Nucleus accumbens (tissue), 56 donors: ENCODE measurements around the gene SLC29A2.
"Not testable (repeated sequence)": the region's sequence is repeated elsewhere in the genome, so short reads cannot be mapped to it uniquely, and the experiment has no call there.

ENCODE experiments used
- DNase-seq, 56 donors: peaks; one replicate each; lab custom pipeline; 2025; lab: John Stamatoyannopoulos, UW

SLC29A2 gene

GRCh38 chr11:66322732-66323427 lies 48.7 kb downstream of the SLC29A2 start:
- no peak for DNase-seq

- no peak for DNase-seq
These were observed 50.0 kb downstream of the SLC29A2 start for GRCh38 chr11:66321606-66322005.

DNA sequence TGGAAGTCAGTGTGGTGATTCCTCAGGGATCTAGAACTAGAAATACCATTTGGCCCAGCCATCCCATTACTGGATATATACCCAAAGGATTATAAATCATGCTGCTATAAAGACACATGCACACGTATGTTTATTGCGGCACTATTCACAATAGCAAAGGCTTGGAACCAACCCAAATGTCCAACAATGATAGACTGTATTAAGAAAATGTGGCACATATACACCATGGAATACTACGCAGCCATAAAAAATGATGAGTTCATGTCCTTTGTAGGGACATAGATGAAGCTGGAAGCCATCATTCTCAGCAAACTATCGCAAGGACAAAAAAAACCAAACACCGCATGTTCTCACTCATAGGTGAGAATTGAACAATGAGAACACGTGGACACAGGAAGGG lies 50.8 kb downstream of the SLC29A2 start:
- DNase-seq: not testable (repeated sequence)

GRCh38 chr11:66320289-66320688 lies 51.3 kb downstream of the SLC29A2 start:
- not testable (repeated sequence) for DNase-seq

DNA sequence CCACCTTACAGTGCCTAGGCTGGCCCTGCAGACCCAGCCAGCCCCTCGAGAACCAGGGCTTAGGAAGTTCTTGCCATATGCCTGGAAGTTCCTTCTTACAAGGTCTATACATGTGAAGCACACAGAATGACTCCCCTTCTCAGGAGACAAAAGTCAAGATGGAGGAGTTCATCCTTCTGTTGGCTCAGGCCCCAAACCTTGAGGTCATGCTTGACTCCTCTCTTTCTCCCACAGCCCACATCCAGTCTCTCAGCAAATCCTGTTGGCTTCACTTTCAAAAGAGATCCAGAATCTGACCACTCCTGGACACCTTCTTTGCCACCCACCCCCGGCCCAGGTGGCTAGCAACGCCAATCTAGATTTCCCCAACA lies 53.0 kb downstream of the SLC29A2 start:
- no peak for DNase-seq

DNA sequence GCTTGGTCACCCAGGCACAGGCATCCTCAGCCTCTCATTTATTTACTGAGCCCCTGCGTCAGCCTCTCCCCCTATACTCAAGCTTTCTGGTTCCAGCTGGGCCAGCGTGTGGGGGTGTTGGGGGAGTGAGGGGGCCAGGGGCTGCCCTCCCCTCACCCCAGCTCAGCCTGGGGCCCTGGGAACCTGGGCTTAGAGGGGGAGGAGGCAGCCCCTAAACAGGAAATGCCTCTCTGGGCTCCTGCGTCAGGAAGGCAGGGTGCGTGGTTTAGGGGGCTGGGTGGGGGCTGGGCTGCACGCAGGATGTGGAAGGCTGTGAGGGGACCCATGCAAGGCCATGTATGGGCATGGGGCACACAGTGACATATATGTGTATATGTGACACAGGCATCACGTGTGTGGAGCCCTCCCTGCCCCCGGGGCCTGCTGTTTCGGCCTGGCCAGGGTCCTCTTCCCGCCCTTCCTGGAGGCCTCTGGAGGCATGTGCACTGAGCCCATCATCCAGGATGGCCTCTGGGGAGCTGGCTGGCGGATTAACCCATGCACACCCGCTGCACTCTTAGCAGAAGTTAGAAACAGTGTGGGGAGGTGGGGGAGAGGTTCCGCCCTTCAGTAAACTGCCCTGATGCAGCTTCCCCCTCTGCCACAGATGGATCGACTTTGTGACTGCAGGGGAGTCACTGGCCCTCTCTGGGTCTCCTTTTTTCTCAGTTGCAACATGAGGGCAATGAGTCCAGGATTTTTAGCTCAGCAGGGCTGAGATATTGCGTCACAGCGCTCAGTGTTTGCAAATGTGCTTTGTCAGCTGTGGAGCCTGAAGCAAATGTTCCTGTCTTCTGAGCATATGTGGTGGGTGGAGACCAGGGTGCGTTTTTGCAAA lies 53.6 kb downstream of the SLC29A2 start:
- peak in 2 of 56 donors; percentile 10 to 13 for DNase-seq

- DNase-seq: peak in 2 of 56 donors; percentile 15 to 22
These were observed 54.2 kb downstream of the SLC29A2 start for GRCh38 chr11:66317322-66317722.

- DNase-seq: peak in 4 of 56 donors; percentile 17 to 45 (median 25)
These were observed 54.7 kb downstream of the SLC29A2 start, which contains the start of gene CD248 for GRCh38 chr11:66316849-66317251. CD248 (minus strand) TSS chr11:66317044; CDS start chr11:66317027, 17 bp downstream.

DNA sequence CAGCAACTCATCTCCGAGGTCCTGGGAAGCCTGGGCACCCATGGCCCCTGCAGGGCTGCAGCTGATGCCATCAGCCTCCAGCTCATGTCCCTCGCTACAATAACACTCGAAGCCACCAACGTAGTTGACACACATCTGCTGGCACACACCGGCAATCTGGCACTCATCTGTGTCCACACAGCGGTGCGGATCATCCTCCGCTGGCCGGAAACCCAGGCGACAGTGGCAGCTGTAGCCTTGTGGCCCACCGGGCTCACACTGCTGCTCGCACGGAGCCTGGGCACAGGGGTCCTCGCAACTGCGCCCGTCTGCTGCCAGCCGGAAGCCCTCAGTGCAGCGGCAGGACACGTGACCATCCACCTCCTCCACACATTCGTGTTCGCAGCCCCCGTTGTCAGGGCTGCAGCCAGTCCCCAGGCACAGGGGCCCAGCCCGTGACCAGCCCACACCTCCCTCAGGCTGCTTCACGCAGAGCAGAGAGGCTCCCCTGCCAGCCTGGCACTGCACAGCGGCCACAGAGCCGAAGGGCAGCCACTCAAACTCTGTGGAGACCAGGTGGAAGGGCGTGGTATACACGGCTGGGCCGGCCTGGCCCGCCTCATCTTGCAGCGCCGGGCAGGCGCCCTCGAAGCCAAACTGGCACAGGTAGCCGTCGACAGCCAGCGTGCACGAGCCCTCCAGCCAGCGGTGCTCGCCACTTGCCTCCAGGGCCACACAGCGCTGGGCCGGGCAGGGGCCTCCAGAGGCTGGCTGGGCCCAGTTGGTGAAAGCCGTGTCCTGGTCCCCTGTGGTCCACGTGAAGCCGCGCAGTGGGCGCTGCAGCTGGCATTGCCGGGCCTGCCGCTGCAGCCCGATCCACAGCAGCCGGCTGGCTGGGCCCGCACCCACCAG lies 55.4 kb downstream of the SLC29A2 start:
- DNase-seq: no peak

GRCh38 chr11:66315498-66315885 lies 56.1 kb downstream of the SLC29A2 start:
- no peak for DNase-seq

DNA sequence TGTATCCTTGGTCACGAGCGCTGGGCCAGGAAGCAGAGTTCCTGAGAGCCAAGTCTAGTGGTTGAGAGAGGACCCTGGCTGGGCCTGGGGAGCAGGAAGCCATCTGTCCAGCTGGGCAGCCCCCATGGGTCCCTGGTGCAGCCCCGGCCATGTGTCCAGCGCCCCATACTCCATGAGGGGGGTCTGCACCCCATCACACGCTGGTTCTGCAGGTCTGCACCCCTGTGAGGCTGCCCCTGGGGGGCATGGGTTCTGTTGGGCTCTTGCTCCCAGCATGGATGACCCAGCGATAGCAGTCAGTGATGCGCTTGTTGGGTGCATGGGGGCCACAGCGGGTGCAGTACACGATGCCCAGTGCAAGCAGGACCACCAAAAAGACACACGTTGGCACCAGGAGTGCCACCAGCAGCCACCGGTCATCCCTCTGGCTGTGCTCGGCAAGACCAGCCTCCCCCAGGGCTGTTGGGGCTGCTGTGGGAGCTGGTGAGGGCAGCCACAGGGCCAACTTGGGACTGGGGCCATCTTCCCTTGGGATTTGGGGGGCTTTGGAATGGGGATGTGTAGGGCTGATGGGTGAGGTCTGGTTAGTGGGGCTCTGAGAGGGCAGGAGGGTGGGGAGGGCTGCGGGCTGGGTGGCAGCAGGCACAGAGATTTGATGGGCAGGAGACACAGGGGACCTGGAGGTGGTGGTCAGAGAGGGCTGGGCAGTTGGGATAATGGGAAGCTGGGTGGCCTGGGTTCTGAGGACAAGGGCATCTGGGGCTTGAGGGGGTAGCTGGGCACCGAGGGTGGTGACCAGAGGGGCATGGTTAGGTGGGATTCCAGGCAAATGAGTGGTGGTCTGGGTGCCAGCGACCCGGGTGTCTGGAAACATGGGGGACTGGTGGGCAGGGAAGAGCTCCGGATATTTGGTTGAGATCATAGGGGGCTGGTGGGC lies 56.7 kb downstream of the SLC29A2 start:
- DNase-seq: no peak

DNA sequence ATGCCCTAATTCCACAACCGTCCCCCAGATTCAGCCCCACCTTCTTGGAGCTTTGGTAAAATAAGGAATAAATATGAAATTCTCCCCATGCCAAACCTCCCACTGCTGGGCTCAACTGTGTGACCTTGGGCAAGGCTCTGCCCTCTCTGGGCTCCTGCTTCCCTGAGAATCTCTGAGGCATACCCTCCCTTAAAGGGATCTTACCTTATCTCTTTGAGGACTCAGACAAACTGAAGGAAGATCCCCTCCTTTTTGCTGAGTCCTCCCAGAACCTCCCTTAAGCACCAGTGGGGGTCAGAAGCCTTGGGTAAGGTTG lies 57.4 kb downstream of the SLC29A2 start:
- no peak for DNase-seq

GRCh38 chr11:66313321-66314185 lies 58.0 kb downstream of the SLC29A2 start:
- DNase-seq: no peak

DNA sequence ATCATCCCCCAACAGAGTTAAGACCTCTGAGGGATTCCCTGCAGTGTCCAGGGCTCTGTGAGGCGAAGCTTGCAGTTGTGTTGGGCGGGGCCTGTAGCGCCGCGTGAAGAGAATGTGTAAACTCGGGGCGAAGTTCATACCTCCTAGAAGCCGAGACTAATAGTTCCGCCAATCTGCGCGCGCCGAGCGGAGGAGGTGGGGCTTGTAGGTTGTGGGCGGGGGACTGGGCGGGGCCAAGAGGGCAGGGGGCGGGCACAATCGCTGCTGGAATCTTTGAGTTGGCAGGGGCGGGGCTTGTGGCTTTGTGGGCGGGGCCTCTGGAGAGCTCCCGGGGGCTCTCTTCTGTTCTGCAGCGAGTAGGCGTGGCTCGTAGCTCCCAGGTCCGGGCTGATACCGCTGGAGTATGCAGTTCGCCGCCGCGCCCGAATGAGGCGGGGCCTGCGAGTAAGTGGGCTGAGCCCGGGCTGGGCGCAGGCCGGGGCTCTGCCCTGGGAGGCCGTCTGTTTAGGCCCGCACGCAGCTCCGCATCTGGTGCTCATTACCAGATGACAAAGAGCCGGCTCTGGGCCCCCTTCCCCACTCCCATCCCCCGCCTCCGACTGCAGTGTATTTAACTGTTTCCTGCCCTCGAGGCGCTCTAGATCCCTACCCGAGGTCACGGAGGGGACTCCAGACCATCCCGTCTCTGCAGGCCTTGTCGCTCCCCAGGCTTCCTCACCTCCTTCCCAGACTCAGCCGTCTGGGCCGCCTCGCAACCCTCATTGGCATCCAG lies 58.8 kb downstream of the SLC29A2 start:
- DNase-seq: peak; percentile 65 to 98 (median 90)
